GM12878 (cell line): Measurements from ENCODE around the gene SOX14.

Source experiments
- EZH2 ChIP-seq: IDR thresholded peaks from 2 replicates; pipeline ENCODE4 v1.6.1; 2012; ENCODE audit warnings: low read depth, mild to moderate bottlenecking, control low read depth, inconsistent platforms, low read length, borderline replicate concordance; ENCODE audit not compliant: control insufficient read depth
- TF ChIP-seq, protein P1 (sequence below), 3 experiments: IDR thresholded peaks in 2 of 3; conservative IDR thresholded peaks in 1 of 3; 2 replicates each; pipeline ENCODE4 v1.5.1; 2011; ENCODE audit warnings: low read depth in 3 of 3, low read length in 3 of 3, mild to moderate bottlenecking in 3 of 3, control low read depth in 2 of 3, moderate library complexity in 2 of 3, inconsistent platforms in 1 of 3, mixed read lengths in 1 of 3; ENCODE audit not compliant: control insufficient read depth in 2 of 3, insufficient read depth in 1 of 3; ENCODE audit errors: extremely low read depth in 1 of 3

DNA sequence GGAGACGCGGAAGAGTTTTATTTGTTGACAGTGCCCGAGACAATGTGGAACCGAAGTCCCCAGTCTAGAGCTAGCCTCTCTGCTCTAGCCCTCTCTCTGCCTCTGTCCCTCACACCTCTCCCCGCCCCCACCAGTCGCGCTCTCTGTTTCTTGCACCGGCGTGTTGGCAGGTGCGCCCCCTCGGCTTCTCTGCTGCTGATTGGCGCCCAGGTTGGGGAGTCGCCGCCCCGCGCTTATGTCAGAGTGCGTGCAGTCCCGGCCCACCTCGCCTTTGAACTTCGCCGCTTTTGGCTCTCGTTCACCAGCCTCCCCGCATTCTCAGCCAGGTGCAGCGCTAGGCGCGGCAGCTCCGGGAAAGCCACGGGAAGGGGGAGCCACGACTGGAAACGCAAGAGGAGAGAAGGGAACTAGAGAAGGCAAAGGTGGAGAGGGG lies at the start of gene SOX14:
- TF ChIP-seq, protein P1, sequence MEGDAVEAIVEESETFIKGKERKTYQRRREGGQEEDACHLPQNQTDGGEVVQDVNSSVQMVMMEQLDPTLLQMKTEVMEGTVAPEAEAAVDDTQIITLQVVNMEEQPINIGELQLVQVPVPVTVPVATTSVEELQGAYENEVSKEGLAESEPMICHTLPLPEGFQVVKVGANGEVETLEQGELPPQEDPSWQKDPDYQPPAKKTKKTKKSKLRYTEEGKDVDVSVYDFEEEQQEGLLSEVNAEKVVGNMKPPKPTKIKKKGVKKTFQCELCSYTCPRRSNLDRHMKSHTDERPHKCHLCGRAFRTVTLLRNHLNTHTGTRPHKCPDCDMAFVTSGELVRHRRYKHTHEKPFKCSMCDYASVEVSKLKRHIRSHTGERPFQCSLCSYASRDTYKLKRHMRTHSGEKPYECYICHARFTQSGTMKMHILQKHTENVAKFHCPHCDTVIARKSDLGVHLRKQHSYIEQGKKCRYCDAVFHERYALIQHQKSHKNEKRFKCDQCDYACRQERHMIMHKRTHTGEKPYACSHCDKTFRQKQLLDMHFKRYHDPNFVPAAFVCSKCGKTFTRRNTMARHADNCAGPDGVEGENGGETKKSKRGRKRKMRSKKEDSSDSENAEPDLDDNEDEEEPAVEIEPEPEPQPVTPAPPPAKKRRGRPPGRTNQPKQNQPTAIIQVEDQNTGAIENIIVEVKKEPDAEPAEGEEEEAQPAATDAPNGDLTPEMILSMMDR (IDR thresholded peaks at IDR 0.05 in 2 of 3, conservative IDR thresholded peaks at IDR 0.05 in 1 of 3; ENCODE audit: control insufficient read depth in 2 of 3, extremely low read depth in 1 of 3, insufficient read depth in 1 of 3, low read depth in 3 of 3, low read length in 3 of 3), result no peak
- no peak for TF ChIP-seq EZH2
